ENCODE results near the gene SEMA4C. TPM values are rescaled to one million over a fixed set of nuclear protein-coding genes. Genes with fewer than 3 reads are reported as not detected.

SEMA4C gene
- total and polyA plus RNA-seq, 9 of the 15 experiments (the other 6 are each of a cell fraction or from before 2014, with no cell fraction given), result 0.32 to 59.7 (median 23.9) TPM

DNA sequence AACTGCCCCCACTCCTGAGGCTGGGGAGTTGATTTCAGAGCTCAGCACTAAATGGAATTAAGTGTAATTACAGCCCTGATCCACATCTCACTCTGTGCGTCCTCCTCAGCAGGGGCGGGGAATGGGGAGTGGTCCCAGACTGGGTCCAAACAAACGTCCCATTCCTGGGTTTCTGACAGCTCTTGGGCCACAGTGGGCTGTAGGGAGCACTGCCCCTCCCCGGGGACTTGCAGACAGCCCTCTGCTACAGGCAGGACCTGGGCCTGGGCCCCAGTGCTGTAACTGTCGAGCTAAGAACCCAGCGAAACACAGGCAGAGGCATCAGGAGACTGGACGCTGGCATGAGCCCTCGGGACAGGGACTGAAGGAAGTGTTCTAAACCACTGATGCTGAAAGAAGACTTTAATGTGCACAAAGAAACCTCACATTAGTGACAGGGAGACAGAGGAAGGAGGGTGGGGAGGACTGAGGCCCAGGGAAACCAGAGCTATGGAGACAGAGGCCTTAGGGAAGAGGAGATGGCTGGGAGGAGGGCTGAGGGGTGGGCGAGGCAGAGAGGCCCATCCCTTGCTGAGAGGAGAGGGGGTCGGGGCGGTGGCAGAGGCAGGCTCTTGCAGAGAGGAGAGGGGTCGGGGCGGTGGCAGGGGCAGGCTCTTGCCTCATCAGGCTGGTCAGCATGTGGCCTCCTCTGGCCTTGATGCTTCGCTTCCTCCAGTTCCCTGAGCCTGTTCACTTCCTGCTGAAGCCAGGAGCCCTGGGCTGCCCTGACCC is 5.8 kb upstream of the SEMA4C start (continued):
- TF ChIP-seq MGA (IDR thresholded peaks at IDR 0.05) (no peak), NCOR1 (IDR thresholded peaks at IDR 0.05) (no peak), RBM34 (IDR thresholded peaks at IDR 0.05; ENCODE audit: borderline replicate concordance, insufficient read depth, low read length) (no peak), GTF2F1 (IDR thresholded peaks at IDR 0.05; ENCODE audit: low read depth, low read length) (no peak), CREB3L1 (IDR thresholded peaks at IDR 0.05; ENCODE audit: borderline replicate concordance, low read depth) (no peak), CCNT2 (IDR thresholded peaks at IDR 0.05; ENCODE audit: borderline replicate concordance, extremely low read depth, insufficient read length, low read depth, low read length) (peak; percentile 43), FOS (IDR thresholded peaks at IDR 0.05; ENCODE audit: extremely low read depth, insufficient read length) (no peak), GATA2 (CRISPR knock-in tag; IDR thresholded peaks at IDR 0.05) (0 out of 2 replicates have a peak, but pooled peaks have one; percentile 13), ID3 (CRISPR knock-in tag; IDR thresholded peaks at IDR 0.05) (no peak), ID3 (tag; IDR thresholded peaks at IDR 0.05) (no peak), HNRNPL (IDR thresholded peaks at IDR 0.05; ENCODE audit: low read depth, low read length) (no peak), NFIC (IDR thresholded peaks at IDR 0.05) (no peak), SMARCB1 (IDR thresholded peaks at IDR 0.05; ENCODE audit: insufficient read length, low read depth) (no peak)
